Liver (tissue), 9 donors: ENCODE data around the gene METAP2. TPM values are rescaled to one million over a fixed set of nuclear protein-coding genes. Genes with fewer than 3 reads are reported as not detected.

Experiments
- DNase-seq: peaks from one replicate; pipeline ENCODE4 v3.0.0-alpha.2; 2017; ENCODE audit warnings: low spot score
- H3K27ac ChIP-seq, 2 donors: one replicate each; pipeline ENCODE4 v1.7.0; 2013; ENCODE audit warnings: inconsistent platforms in 2 of 2, low read length in 2 of 2, control low read depth in 1 of 2, low read depth in 1 of 2, mild to moderate bottlenecking in 1 of 2
- H3K27me3 ChIP-seq, 4 donors: one replicate each; pipeline versions ENCODE4 v1.6.1 to v1.7.0; 2013; ENCODE audit warnings: low read length in 3 of 4, inconsistent platforms in 1 of 4, mild to moderate bottlenecking in 1 of 4, moderate library complexity in 1 of 4; ENCODE audit not compliant: control insufficient read depth in 4 of 4, insufficient read depth in 4 of 4
- H3K36me3 ChIP-seq, 4 donors: one replicate each; pipeline versions ENCODE4 v1.6.1 to v1.7.0; 2013; ENCODE audit warnings: low read length in 3 of 4, mild to moderate bottlenecking in 3 of 4, low read depth in 1 of 4, moderate library complexity in 1 of 4; ENCODE audit not compliant: control insufficient read depth in 4 of 4, insufficient read depth in 3 of 4
- H3K4me1 ChIP-seq, 4 donors: one replicate each; pipeline versions ENCODE4 v1.6.1 to v1.7.0; 2013; ENCODE audit warnings: low read length in 3 of 4, mild to moderate bottlenecking in 3 of 4, moderate library complexity in 1 of 4; ENCODE audit not compliant: control insufficient read depth in 4 of 4, insufficient read depth in 4 of 4
- H3K4me3 ChIP-seq, 3 donors: one replicate each; pipeline versions ENCODE4 v1.6.1 to v1.7.0; 2013; ENCODE audit warnings: low read length in 3 of 3, control low read depth in 1 of 3, low read depth in 1 of 3, mild to moderate bottlenecking in 1 of 3
- H3K9ac ChIP-seq, 2 donors: one replicate each; pipeline ENCODE4 v1.7.0; 2013; ENCODE audit warnings: low read length in 2 of 2, mild to moderate bottlenecking in 2 of 2, moderate library complexity in 2 of 2, control low read depth in 1 of 2, low read depth in 1 of 2
- H3K9me3 ChIP-seq, 4 donors: one replicate each; pipeline versions ENCODE4 v1.6.1 to v1.7.0; 2013; ENCODE audit warnings: low read length in 3 of 4; ENCODE audit not compliant: control insufficient read depth in 4 of 4
- EGR1 ChIP-seq, 2 donors: IDR thresholded peaks; 2 replicates each; pipeline ENCODE4 v1.6.1; 2016 to 2018; ENCODE audit warnings: antibody characterized with exemption in 2 of 2, low read depth in 2 of 2
- FOXA1 ChIP-seq: IDR thresholded peaks from 2 replicates; pipeline ENCODE4 v1.6.1; 2016; ENCODE audit warnings: antibody characterized with exemption
- FOXA2 ChIP-seq: IDR thresholded peaks from 2 replicates; pipeline ENCODE4 v1.6.1; 2016; ENCODE audit warnings: antibody characterized with exemption
- GABPA ChIP-seq, 2 donors: IDR thresholded peaks in 1 of 2; conservative IDR thresholded peaks in 1 of 2; 2 replicates each; pipeline ENCODE4 v1.6.1; 2016; ENCODE audit warnings: antibody characterized with exemption in 2 of 2, mild to moderate bottlenecking in 1 of 2, moderate library complexity in 1 of 2
- HNF4A ChIP-seq, 2 donors: conservative IDR thresholded peaks; 2 replicates each; pipeline ENCODE4 v1.6.1; 2016; ENCODE audit warnings: antibody characterized with exemption in 2 of 2, mild to moderate bottlenecking in 2 of 2
- HNF4G ChIP-seq: IDR thresholded peaks from 2 replicates; pipeline ENCODE4 v1.6.1; 2016; ENCODE audit warnings: antibody characterized with exemption
- JUND ChIP-seq, 2 donors: IDR thresholded peaks; 2 replicates each; pipeline ENCODE4 v1.6.1; 2016; ENCODE audit warnings: antibody characterized with exemption in 2 of 2
- MAX ChIP-seq: IDR thresholded peaks from 2 replicates; pipeline ENCODE4 v1.6.1; 2016; ENCODE audit warnings: antibody characterized with exemption
- NR2F2 ChIP-seq: IDR thresholded peaks from 2 replicates; pipeline ENCODE4 v1.6.1; 2016; ENCODE audit warnings: antibody characterized with exemption
- RAD21 ChIP-seq, 2 donors: IDR thresholded peaks; 2 replicates each; pipeline ENCODE4 v1.6.1; 2016; ENCODE audit warnings: antibody characterized with exemption in 2 of 2, mild to moderate bottlenecking in 2 of 2
- RXRA ChIP-seq, 2 donors: IDR thresholded peaks; 2 replicates each; pipeline ENCODE4 v1.6.1; 2017 to 2018; ENCODE audit warnings: antibody characterized with exemption in 2 of 2, mild to moderate bottlenecking in 1 of 2
- SP1 ChIP-seq: IDR thresholded peaks from 2 replicates; pipeline ENCODE4 v1.6.1; 2018; ENCODE audit warnings: antibody characterized with exemption, mild to moderate bottlenecking
- TAF1 ChIP-seq: conservative IDR thresholded peaks from 2 replicates; pipeline ENCODE4 v1.6.1; 2016; ENCODE audit warnings: antibody characterized with exemption, mild to moderate bottlenecking
- YY1 ChIP-seq: IDR thresholded peaks from 2 replicates; pipeline ENCODE4 v1.6.1; 2016; ENCODE audit warnings: antibody characterized with exemption, mild to moderate bottlenecking
- WGBS: extraction: QIAGEN DNeasy Blood & Tissue Kit; methylation state at CpG from one replicate; pipeline ENCODE4 v1.1.7; 2013; 5-methylcytosine and 5-hydroxymethylcytosine counted together
- polyA plus RNA-seq, 2 donors: library from polyadenylated mRNA; stranded (reverse) in 1 of 2; unstranded in 1 of 2; fragments of 200-250 nt in 1 of 2; fragments of >200 nt in 1 of 2; fragmentation: Nextera tagmentation in 1 of 2; extraction: Ambion mirVana in 1 of 2; gene quantifications; one replicate each; pipeline versions ENCODE4 v1.2.1 to v1.2.3, GENCODE V29; 2013 to 2015
- total RNA-seq, 2 donors: library from RNA; depleted of rRNA; stranded (reverse); fragments of >200 nt; gene quantifications; one replicate each; pipeline ENCODE4 v1.2.3, GENCODE V29; 2014
- TF ChIP-seq, protein P1 (sequence below): fragments of 150-350 bp; IDR thresholded peaks from 2 replicates; pipeline ENCODE4 v1.5.1; 2017; ENCODE audit warnings: improper control_type of control experiment, low read depth, low read length; ENCODE audit not compliant: missing input control
- TF ChIP-seq, protein P2 (sequence below): IDR thresholded peaks from 2 replicates; pipeline ENCODE4 v1.6.1; 2016; ENCODE audit warnings: antibody characterized with exemption
- TF ChIP-seq, protein P3 (sequence below): IDR thresholded peaks from 2 replicates; pipeline ENCODE4 v1.6.1; 2016; ENCODE audit warnings: antibody characterized with exemption
- TF ChIP-seq, protein P4 (sequence below): IDR thresholded peaks from 2 replicates; pipeline ENCODE4 v1.6.1; 2016; ENCODE audit warnings: antibody characterized with exemption, mild to moderate bottlenecking
- donor health status: healthy.
- donor health status: healthy.
- donor health status: healthy.
- donor health status: healthy.
- donor health status: healthy.

Gene METAP2
- total and polyA plus RNA-seq, 4 donors, result 31.2 to 45.7 (median 35.7) TPM

GRCh38 chr12:95554532-95555071, 80.7 kb downstream of the METAP2 start:
- H3K9ac ChIP-seq, result no peak overlapping the region
- TF ChIP-seq RXRA (IDR thresholded peaks at IDR 0.05), result no peak
- TF ChIP-seq NR2F2, result no peak
- TF ChIP-seq MAX, result no peak
- no peak for TF ChIP-seq TAF1
- TF ChIP-seq FOXA1, result no peak
- no peak for TF ChIP-seq HNF4G
- no peak for TF ChIP-seq FOXA2
- no peak for TF ChIP-seq JUND (IDR thresholded peaks at IDR 0.05)
- TF ChIP-seq, protein P1, sequence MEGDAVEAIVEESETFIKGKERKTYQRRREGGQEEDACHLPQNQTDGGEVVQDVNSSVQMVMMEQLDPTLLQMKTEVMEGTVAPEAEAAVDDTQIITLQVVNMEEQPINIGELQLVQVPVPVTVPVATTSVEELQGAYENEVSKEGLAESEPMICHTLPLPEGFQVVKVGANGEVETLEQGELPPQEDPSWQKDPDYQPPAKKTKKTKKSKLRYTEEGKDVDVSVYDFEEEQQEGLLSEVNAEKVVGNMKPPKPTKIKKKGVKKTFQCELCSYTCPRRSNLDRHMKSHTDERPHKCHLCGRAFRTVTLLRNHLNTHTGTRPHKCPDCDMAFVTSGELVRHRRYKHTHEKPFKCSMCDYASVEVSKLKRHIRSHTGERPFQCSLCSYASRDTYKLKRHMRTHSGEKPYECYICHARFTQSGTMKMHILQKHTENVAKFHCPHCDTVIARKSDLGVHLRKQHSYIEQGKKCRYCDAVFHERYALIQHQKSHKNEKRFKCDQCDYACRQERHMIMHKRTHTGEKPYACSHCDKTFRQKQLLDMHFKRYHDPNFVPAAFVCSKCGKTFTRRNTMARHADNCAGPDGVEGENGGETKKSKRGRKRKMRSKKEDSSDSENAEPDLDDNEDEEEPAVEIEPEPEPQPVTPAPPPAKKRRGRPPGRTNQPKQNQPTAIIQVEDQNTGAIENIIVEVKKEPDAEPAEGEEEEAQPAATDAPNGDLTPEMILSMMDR, result no peak
- TF ChIP-seq, protein P2, sequence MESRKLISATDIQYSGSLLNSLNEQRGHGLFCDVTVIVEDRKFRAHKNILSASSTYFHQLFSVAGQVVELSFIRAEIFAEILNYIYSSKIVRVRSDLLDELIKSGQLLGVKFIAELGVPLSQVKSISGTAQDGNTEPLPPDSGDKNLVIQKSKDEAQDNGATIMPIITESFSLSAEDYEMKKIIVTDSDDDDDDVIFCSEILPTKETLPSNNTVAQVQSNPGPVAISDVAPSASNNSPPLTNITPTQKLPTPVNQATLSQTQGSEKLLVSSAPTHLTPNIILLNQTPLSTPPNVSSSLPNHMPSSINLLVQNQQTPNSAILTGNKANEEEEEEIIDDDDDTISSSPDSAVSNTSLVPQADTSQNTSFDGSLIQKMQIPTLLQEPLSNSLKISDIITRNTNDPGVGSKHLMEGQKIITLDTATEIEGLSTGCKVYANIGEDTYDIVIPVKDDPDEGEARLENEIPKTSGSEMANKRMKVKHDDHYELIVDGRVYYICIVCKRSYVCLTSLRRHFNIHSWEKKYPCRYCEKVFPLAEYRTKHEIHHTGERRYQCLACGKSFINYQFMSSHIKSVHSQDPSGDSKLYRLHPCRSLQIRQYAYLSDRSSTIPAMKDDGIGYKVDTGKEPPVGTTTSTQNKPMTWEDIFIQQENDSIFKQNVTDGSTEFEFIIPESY, result no peak
- no peak for TF ChIP-seq EGR1 (IDR thresholded peaks at IDR 0.05; ENCODE audit: low read depth in 2 of 2)
- TF ChIP-seq YY1, result no peak
- no peak for TF ChIP-seq GABPA (IDR thresholded peaks at IDR 0.05 in 1 of 2, conservative IDR thresholded peaks at IDR 0.05 in 1 of 2)
- TF ChIP-seq HNF4A (conservative IDR thresholded peaks at IDR 0.05), result no peak
- TF ChIP-seq, protein P3, sequence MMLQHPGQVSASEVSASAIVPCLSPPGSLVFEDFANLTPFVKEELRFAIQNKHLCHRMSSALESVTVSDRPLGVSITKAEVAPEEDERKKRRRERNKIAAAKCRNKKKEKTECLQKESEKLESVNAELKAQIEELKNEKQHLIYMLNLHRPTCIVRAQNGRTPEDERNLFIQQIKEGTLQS, result no peak
- TF ChIP-seq, protein P4, sequence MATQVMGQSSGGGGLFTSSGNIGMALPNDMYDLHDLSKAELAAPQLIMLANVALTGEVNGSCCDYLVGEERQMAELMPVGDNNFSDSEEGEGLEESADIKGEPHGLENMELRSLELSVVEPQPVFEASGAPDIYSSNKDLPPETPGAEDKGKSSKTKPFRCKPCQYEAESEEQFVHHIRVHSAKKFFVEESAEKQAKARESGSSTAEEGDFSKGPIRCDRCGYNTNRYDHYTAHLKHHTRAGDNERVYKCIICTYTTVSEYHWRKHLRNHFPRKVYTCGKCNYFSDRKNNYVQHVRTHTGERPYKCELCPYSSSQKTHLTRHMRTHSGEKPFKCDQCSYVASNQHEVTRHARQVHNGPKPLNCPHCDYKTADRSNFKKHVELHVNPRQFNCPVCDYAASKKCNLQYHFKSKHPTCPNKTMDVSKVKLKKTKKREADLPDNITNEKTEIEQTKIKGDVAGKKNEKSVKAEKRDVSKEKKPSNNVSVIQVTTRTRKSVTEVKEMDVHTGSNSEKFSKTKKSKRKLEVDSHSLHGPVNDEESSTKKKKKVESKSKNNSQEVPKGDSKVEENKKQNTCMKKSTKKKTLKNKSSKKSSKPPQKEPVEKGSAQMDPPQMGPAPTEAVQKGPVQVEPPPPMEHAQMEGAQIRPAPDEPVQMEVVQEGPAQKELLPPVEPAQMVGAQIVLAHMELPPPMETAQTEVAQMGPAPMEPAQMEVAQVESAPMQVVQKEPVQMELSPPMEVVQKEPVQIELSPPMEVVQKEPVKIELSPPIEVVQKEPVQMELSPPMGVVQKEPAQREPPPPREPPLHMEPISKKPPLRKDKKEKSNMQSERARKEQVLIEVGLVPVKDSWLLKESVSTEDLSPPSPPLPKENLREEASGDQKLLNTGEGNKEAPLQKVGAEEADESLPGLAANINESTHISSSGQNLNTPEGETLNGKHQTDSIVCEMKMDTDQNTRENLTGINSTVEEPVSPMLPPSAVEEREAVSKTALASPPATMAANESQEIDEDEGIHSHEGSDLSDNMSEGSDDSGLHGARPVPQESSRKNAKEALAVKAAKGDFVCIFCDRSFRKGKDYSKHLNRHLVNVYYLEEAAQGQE, result no peak
- no peak for TF ChIP-seq RAD21 (IDR thresholded peaks at IDR 0.05)
- TF ChIP-seq SP1, result no peak
- WGBS, result 39% methylated on average over 4 of the region's 4 CpGs
- H3K27ac ChIP-seq, result no peak overlapping the region
- no peaks in the 10 kb centered on the region for H3K9me3 ChIP-seq
- no peak for DNase-seq
- no peak overlapping the region for H3K4me3 ChIP-seq
- no peaks in the 10 kb centered on the region for H3K4me1 ChIP-seq
- no peaks in the 10 kb centered on the region for H3K27me3 ChIP-seq
- H3K36me3 ChIP-seq, result no peaks in the 10 kb centered on the region
